Measurements from ENCODE around the gene BCAS3. TPM values are rescaled to one million over a fixed set of nuclear protein-coding genes. Genes with fewer than 3 reads are reported as not detected.

The BCAS3 gene
- total and polyA plus RNA-seq, 2 donors (not counting 1 experiment from before 2014, with no cell fraction given): 13.9 to 73.4 TPM

DNA sequence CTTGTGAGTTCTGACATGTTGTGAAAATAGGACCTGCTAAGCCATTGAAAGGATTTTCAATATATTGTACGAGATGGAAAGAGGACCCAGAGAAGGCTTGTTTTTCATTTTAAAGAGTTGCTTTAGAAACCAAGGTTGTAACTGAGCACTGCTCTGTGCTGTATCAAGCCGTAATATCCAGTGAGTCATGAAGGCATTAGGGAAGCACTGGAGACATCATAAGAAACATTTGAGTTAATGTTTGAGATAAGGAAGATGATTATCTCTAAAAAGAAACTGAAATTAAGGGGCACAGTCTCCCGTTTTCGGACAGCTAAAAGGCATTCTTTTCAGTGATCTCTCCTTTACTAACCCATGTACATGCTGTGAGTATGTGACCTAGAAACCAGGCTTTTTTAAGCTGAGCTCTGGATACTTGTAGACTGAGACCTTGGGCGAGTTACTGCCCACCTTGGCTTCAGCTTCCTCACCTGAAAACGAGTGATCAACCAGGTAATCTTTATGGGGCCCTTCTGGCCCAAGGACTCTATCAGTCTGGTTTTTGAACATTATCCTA lies 572.8 kb downstream of the BCAS3 start:
- peaks cover 14% of the 10 kb centered on the region for H3K4me1 Mint-ChIP-seq
- TF ChIP-seq EZH2 (IDR thresholded peaks at IDR 0.05; ENCODE audit: borderline replicate concordance, insufficient read depth, low read depth, low read length, poor library complexity, severe bottlenecking): no peak
- no peak for TF ChIP-seq CTCF (IDR thresholded peaks at IDR 0.05)
- no peak overlapping the region for H3K27ac Mint-ChIP-seq
- H3K4me1 ChIP-seq (ENCODE audit: control insufficient read depth in 2 of 2, insufficient read depth in 2 of 2, low read length in 2 of 2): no peaks in the 10 kb centered on the region
- ATAC-seq (ENCODE audit: low read depth) (no peak), DNase-seq (no peak)
- H3K9me3 Mint-ChIP-seq (ENCODE audit: insufficient read depth): no peaks in the 10 kb centered on the region
- H3K79me2 ChIP-seq (ENCODE audit: control insufficient read depth, insufficient read depth, low read length): no peaks in the 10 kb centered on the region
- H3K9ac ChIP-seq (ENCODE audit: low read length): no peak overlapping the region
- no peaks in the 10 kb centered on the region for H3K27me3 Mint-ChIP-seq
- no peak overlapping the region for H3K4me3 ChIP-seq (ENCODE audit: control extremely low read depth in 1 of 5, extremely low read depth in 1 of 5, insufficient read depth in 1 of 5, low read depth in 2 of 5, low read length in 4 of 5)
- H3K27ac ChIP-seq (ENCODE audit: low read length in 2 of 2): no peak overlapping the region
- H2AFZ ChIP-seq (ENCODE audit: insufficient read depth, low read depth, low read length, poor library complexity, severe bottlenecking): no peak overlapping the region
- H3K27me3 ChIP-seq (replicated peaks in 1 of 4; ENCODE audit: control extremely low read depth in 1 of 4, control insufficient read depth in 3 of 4, insufficient read depth in 4 of 4, low read length in 3 of 4): no peaks in the 10 kb centered on the region
- no peaks in the 10 kb centered on the region for H3K36me3 ChIP-seq (replicated peaks in 1 of 2; ENCODE audit: control extremely low read depth in 1 of 2, control insufficient read depth in 1 of 2, extremely low read depth in 1 of 2, insufficient read depth in 2 of 2, low read length in 1 of 2)
- intact Hi-C loops (cut with micrococcal nuclease): no loop called here
- POLR2A ChIA-PET: no interaction called here
- no peaks in the 10 kb centered on the region for H4K20me1 ChIP-seq (ENCODE audit: control insufficient read depth, insufficient read depth, low read length, poor library complexity, severe bottlenecking)
- no peaks in the 10 kb centered on the region for H3K9me3 ChIP-seq (ENCODE audit: control extremely low read depth in 1 of 3, control insufficient read depth in 2 of 3, insufficient read depth in 1 of 3, low read length in 2 of 3)
- no peak overlapping the region for H3K4me2 ChIP-seq (replicated peaks; ENCODE audit: low read depth, low read length, poor library complexity, severe bottlenecking)
- 50% methylated on average over 2 of the region's 6 CpGs for WGBS (ENCODE audit: insufficient coverage)
- CTCF ChIA-PET: no interaction called here
- no peak overlapping the region for H3K4me3 Mint-ChIP-seq

GRCh38 chr17:61251939-61252865 lies 574.6 kb downstream of the BCAS3 start:
- H3K27ac Mint-ChIP-seq: no peak overlapping the region
- CTCF ChIA-PET: no interaction called here

More at GRCh38 chr17:61251939-61252865, 574.6 kb downstream of the BCAS3 start:
- H3K27me3 Mint-ChIP-seq: no peaks in the 10 kb centered on the region
- H3K4me3 Mint-ChIP-seq: no peak overlapping the region
- Histone ChIP-seq H3K9me3 (ENCODE audit: control extremely low read depth in 1 of 3, control insufficient read depth in 2 of 3, insufficient read depth in 1 of 3, low read length in 2 of 3) (no peaks in the 10 kb centered on the region), H4K20me1 (ENCODE audit: control insufficient read depth, insufficient read depth, low read length, poor library complexity, severe bottlenecking) (no peaks in the 10 kb centered on the region), H3K27me3 (replicated peaks in 1 of 4; ENCODE audit: control extremely low read depth in 1 of 4, control insufficient read depth in 3 of 4, insufficient read depth in 4 of 4, low read length in 3 of 4) (no peaks in the 10 kb centered on the region), H2AFZ (ENCODE audit: insufficient read depth, low read depth, low read length, poor library complexity, severe bottlenecking) (peak overlapping the region; percentile 30), H3K4me2 (replicated peaks; ENCODE audit: low read depth, low read length, poor library complexity, severe bottlenecking) (peak overlapping the region; percentile 29), H3K4me1 (ENCODE audit: control insufficient read depth in 2 of 2, insufficient read depth in 2 of 2, low read length in 2 of 2) (no peaks in the 10 kb centered on the region), H3K36me3 (replicated peaks in 1 of 2; ENCODE audit: control extremely low read depth in 1 of 2, control insufficient read depth in 1 of 2, extremely low read depth in 1 of 2, insufficient read depth in 2 of 2, low read length in 1 of 2) (no peaks in the 10 kb centered on the region), H3K9ac (ENCODE audit: low read length) (no peak overlapping the region), H3K27ac (ENCODE audit: low read length in 2 of 2) (no peak overlapping the region), H3K4me3 (ENCODE audit: control extremely low read depth in 1 of 5, extremely low read depth in 1 of 5, insufficient read depth in 1 of 5, low read depth in 2 of 5, low read length in 4 of 5) (no peak overlapping the region), H3K79me2 (ENCODE audit: control insufficient read depth, insufficient read depth, low read length) (no peaks in the 10 kb centered on the region)
- TF ChIP-seq EZH2 (IDR thresholded peaks at IDR 0.05; ENCODE audit: borderline replicate concordance, insufficient read depth, low read depth, low read length, poor library complexity, severe bottlenecking) (no peak), CTCF (IDR thresholded peaks at IDR 0.05) (no peak)
- peaks cover 14% of the 10 kb centered on the region for H3K4me1 Mint-ChIP-seq
- no peaks in the 10 kb centered on the region for H3K9me3 Mint-ChIP-seq (ENCODE audit: insufficient read depth)
- 19% methylated on average over 6 of the region's 10 CpGs for WGBS (ENCODE audit: insufficient coverage)
- intact Hi-C loops (cut with micrococcal nuclease): no loop called here
- ATAC-seq (ENCODE audit: low read depth): peak; percentile 33
- POLR2A ChIA-PET: no interaction called here
- peak; percentile 22 for DNase-seq
